ENCODE data around the gene SLCO1C1.

SLCO1C1 gene

GRCh38 chr12:20718294-20718693 lies 23.2 kb downstream of the SLCO1C1 start:
- TF ChIP-seq TARDBP (IDR thresholded peaks at IDR 0.05), result no peak
- no peak for TF ChIP-seq ELF4 (IDR thresholded peaks at IDR 0.05)
- no peak for TF ChIP-seq NFRKB (IDR thresholded peaks at IDR 0.05)
- TF ChIP-seq FOXA1 (IDR thresholded peaks at IDR 0.05), result no peak
- TF ChIP-seq FOXM1 (IDR thresholded peaks at IDR 0.05; ENCODE audit: borderline replicate concordance), result no peak
- no peak for TF ChIP-seq SP1 (IDR thresholded peaks at IDR 0.05)
- no peak for TF ChIP-seq ARNT (IDR thresholded peaks at IDR 0.05)
- no peak for TF ChIP-seq CTBP1 (IDR thresholded peaks at IDR 0.05; ENCODE audit: borderline replicate concordance)
- CTCF ChIA-PET, result no interaction called here
- POLR2A ChIA-PET, result no interaction called here
- DNase-seq (ENCODE audit: extremely low spot score), result no peak

GRCh38 chr12:20722142-20722541 lies 27.0 kb downstream of the SLCO1C1 start:
- POLR2A ChIA-PET, result no interaction called here
- TF ChIP-seq TARDBP (IDR thresholded peaks at IDR 0.05), result no peak
- no peak for TF ChIP-seq HDGF (IDR thresholded peaks at IDR 0.05; ENCODE audit: borderline replicate concordance)
- TF ChIP-seq NFRKB (IDR thresholded peaks at IDR 0.05), result no peak
- no peak for TF ChIP-seq FOXA1 (IDR thresholded peaks at IDR 0.05)
- TF ChIP-seq ELF4 (IDR thresholded peaks at IDR 0.05), result no peak
- TF ChIP-seq LEF1 (IDR thresholded peaks at IDR 0.05; ENCODE audit: borderline replicate concordance), result no peak
- TF ChIP-seq FOXM1 (IDR thresholded peaks at IDR 0.05; ENCODE audit: borderline replicate concordance), result no peak
- TF ChIP-seq SUZ12 (IDR thresholded peaks at IDR 0.05), result no peak
- no peak for TF ChIP-seq FOXK2 (IDR thresholded peaks at IDR 0.05)
- no peak for TF ChIP-seq ZNF384 (IDR thresholded peaks at IDR 0.05)
- no peak for TF ChIP-seq CTBP1 (IDR thresholded peaks at IDR 0.05; ENCODE audit: borderline replicate concordance)
- TF ChIP-seq BHLHE40 (IDR thresholded peaks at IDR 0.05; ENCODE audit: borderline replicate concordance), result no peak
- TF ChIP-seq SP1 (IDR thresholded peaks at IDR 0.05), result no peak
- no peak for TF ChIP-seq ARNT (IDR thresholded peaks at IDR 0.05)
- TF ChIP-seq PKNOX1 (IDR thresholded peaks at IDR 0.05), result no peak
- CTCF ChIA-PET, result no interaction called here
- DNase-seq (ENCODE audit: extremely low spot score), result no peak

- no peak for TF ChIP-seq HDGF (IDR thresholded peaks at IDR 0.05; ENCODE audit: borderline replicate concordance)
- no peak for TF ChIP-seq LEF1 (IDR thresholded peaks at IDR 0.05; ENCODE audit: borderline replicate concordance)
- TF ChIP-seq NFRKB (IDR thresholded peaks at IDR 0.05), result no peak
- TF ChIP-seq FOXA1 (IDR thresholded peaks at IDR 0.05), result no peak
- no peak for TF ChIP-seq PKNOX1 (IDR thresholded peaks at IDR 0.05)
- no peak for TF ChIP-seq FOXM1 (IDR thresholded peaks at IDR 0.05; ENCODE audit: borderline replicate concordance)
- TF ChIP-seq ELF4 (IDR thresholded peaks at IDR 0.05), result no peak
- TF ChIP-seq SUZ12 (IDR thresholded peaks at IDR 0.05), result no peak
- no peak for TF ChIP-seq L3MBTL2 (conservative IDR thresholded peaks at IDR 0.05)
- no peak for TF ChIP-seq ZNF384 (IDR thresholded peaks at IDR 0.05)
- no peak for TF ChIP-seq SP1 (IDR thresholded peaks at IDR 0.05)
- no peak for TF ChIP-seq FOXK2 (IDR thresholded peaks at IDR 0.05)
- TF ChIP-seq ARNT (IDR thresholded peaks at IDR 0.05), result no peak
- TF ChIP-seq TARDBP (IDR thresholded peaks at IDR 0.05), result no peak
- TF ChIP-seq BHLHE40 (IDR thresholded peaks at IDR 0.05; ENCODE audit: borderline replicate concordance), result no peak
- ChIA-PET CTCF (no interaction called here), POLR2A (no interaction called here)
- no peak for DNase-seq (ENCODE audit: extremely low spot score)
Observed at GRCh38 chr12:20731274-20731673, 36.1 kb downstream of the SLCO1C1 start.

GRCh38 chr12:20740972-20741371 lies 45.8 kb downstream of the SLCO1C1 start:
- ChIA-PET CTCF (no interaction called here), POLR2A (no interaction called here)
- DNase-seq (ENCODE audit: extremely low spot score), result no peak
- TF ChIP-seq PKNOX1 (IDR thresholded peaks at IDR 0.05) (no peak), NFRKB (IDR thresholded peaks at IDR 0.05) (no peak), ZNF384 (IDR thresholded peaks at IDR 0.05) (no peak), ELF4 (IDR thresholded peaks at IDR 0.05) (no peak), FOXM1 (IDR thresholded peaks at IDR 0.05; ENCODE audit: borderline replicate concordance) (no peak), SP1 (IDR thresholded peaks at IDR 0.05) (no peak), HDGF (IDR thresholded peaks at IDR 0.05; ENCODE audit: borderline replicate concordance) (no peak), LEF1 (IDR thresholded peaks at IDR 0.05; ENCODE audit: borderline replicate concordance) (no peak), SUZ12 (IDR thresholded peaks at IDR 0.05) (no peak), FOXK2 (IDR thresholded peaks at IDR 0.05) (no peak), FOXA1 (IDR thresholded peaks at IDR 0.05) (no peak), CTBP1 (IDR thresholded peaks at IDR 0.05; ENCODE audit: borderline replicate concordance) (no peak), ARNT (IDR thresholded peaks at IDR 0.05) (no peak), L3MBTL2 (conservative IDR thresholded peaks at IDR 0.05) (no peak), BHLHE40 (IDR thresholded peaks at IDR 0.05; ENCODE audit: borderline replicate concordance) (no peak), TARDBP (IDR thresholded peaks at IDR 0.05) (no peak)

GRCh38 chr12:20748198-20748597 lies 53.1 kb downstream of the SLCO1C1 start:
- TF ChIP-seq FOXM1 (IDR thresholded peaks at IDR 0.05; ENCODE audit: borderline replicate concordance), result no peak
- TF ChIP-seq NFRKB (IDR thresholded peaks at IDR 0.05), result no peak
- TF ChIP-seq PKNOX1 (IDR thresholded peaks at IDR 0.05), result no peak
- no peak for TF ChIP-seq BHLHE40 (IDR thresholded peaks at IDR 0.05; ENCODE audit: borderline replicate concordance)
- TF ChIP-seq SP1 (IDR thresholded peaks at IDR 0.05), result no peak
- no peak for TF ChIP-seq SUZ12 (IDR thresholded peaks at IDR 0.05)
- no peak for TF ChIP-seq ZNF384 (IDR thresholded peaks at IDR 0.05)
- TF ChIP-seq LEF1 (IDR thresholded peaks at IDR 0.05; ENCODE audit: borderline replicate concordance), result no peak
- no peak for TF ChIP-seq ELF4 (IDR thresholded peaks at IDR 0.05)
- TF ChIP-seq FOXK2 (IDR thresholded peaks at IDR 0.05), result no peak
- TF ChIP-seq ARNT (IDR thresholded peaks at IDR 0.05), result no peak
- TF ChIP-seq TARDBP (IDR thresholded peaks at IDR 0.05), result no peak
- no peak for TF ChIP-seq L3MBTL2 (conservative IDR thresholded peaks at IDR 0.05)
- no peak for TF ChIP-seq CTBP1 (IDR thresholded peaks at IDR 0.05; ENCODE audit: borderline replicate concordance)
- no peak for TF ChIP-seq FOXA1 (IDR thresholded peaks at IDR 0.05)
- TF ChIP-seq HDGF (IDR thresholded peaks at IDR 0.05; ENCODE audit: borderline replicate concordance), result no peak
- no peak for DNase-seq (ENCODE audit: extremely low spot score)
- CTCF ChIA-PET, result no interaction called here
- POLR2A ChIA-PET, result no interaction called here

Data from HEK293T (cell line).